Measurements from ENCODE around the gene PATE3.

The PATE3 gene, protein sequence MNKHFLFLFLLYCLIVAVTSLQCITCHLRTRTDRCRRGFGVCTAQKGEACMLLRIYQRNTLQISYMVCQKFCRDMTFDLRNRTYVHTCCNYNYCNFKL

GRCh38 chr11:125787827-125788226 lies at the start of gene PATE3:
Gene PATE3, plus strand, starts transcription at chr11:125788127. Its CDS starts 25 bp downstream, at chr11:125788152.
- no peak for DNase-seq

DNA sequence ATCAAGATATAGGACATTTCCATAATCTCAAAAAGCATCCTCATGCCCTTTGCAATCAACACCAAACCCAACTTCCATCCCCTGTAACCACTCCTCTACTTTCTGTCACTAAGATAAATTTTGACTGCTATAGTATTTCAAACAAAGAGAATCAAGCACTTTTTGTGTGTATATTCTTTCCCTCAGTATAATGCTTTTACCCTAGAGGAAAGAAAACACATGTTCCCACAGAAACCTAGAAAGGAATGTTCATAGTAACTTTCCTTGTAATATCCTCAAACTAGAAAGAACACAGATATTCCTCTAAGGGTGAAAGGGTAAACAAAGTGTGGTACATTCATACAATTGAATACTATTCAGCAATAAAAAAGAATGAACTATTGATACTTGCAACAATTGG lies 47.3 kb upstream of the PATE3 start:
- DNase-seq = no peak

GRCh38 chr11:125743681-125744080 lies 44.2 kb upstream of the PATE3 start:
- no peak for DNase-seq

GRCh38 chr11:125745979-125746378 lies 41.9 kb upstream of the PATE3 start, which contains the start of gene PATE1:
Gene PATE1, plus strand, starts transcription at chr11:125746279. Its CDS starts 26 bp downstream, at chr11:125746305.
- DNase-seq = no peak

DNA sequence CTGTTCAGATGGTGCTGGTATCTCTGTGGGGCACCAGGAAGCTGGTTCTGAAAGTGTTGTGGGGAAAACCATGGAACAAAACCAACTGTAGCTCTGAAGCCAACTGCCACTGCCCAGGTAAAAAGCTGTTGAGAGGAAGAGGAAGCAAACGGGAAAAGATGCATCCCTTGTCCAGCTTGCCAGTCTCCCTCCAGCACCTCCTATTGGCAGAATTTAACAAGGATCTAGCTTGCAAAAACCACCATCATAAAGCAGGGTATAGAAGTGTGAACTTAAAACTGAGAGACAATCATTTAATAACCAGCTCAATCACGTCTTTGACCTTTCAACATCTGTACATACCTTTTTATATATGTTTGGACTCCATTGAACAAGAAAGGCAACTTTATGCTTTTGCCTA lies 37.3 kb upstream of the PATE3 start:
- no peak for DNase-seq

DNA sequence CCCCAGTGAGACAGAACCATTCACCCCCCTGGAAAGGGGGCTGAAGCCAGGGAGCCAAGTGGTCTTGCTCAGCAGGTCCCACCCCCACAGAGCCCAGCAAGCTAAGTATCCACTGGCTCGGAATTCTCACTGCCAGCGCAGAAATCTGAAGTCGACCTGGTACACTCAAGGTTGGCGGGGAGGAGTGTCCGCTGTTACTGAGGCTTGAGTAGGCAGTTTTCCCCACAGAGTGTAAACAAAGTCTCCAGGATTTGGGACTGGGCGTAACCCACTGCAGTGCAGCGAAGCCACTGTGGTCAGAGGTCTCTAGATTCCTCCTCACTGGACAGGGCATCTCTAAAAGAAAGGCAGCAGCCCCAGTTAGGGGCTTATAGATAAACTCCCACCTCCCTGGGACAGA lies 31.9 kb upstream of the PATE3 start:
- no peak for DNase-seq

GRCh38 chr11:125762445-125762844 lies 25.5 kb upstream of the PATE3 start:
- no peak for DNase-seq

GRCh38 chr11:125763483-125763882 lies 24.4 kb upstream of the PATE3 start:
- DNase-seq = no peak

DNA sequence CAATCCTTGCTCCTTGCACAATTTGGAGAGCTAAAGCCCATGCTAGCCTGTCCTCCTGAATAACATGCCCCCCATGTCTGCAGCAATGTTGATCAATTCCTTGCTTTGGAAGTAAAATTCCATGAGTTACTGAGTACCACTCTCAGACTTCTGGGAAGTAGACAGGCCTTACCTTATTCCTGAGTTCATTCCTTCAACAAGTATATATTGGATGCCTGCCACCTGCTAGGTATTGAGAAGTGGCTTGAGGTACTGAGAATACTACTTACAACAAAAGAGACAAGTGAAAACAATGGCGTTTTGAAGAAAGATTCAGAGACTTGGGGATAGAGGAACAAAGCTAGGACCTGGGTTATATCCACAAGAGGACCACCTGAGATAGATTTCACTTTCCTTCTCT lies 21.7 kb upstream of the PATE3 start:
- no peak for DNase-seq

GRCh38 chr11:125768336-125769046 lies 19.4 kb upstream of the PATE3 start:
- DNase-seq = no peak

GRCh38 chr11:125770583-125770982 lies 17.3 kb upstream of the PATE3 start:
- DNase-seq = no peak

GRCh38 chr11:125772834-125773505 lies 15.0 kb upstream of the PATE3 start:
- no peak for DNase-seq

DNA sequence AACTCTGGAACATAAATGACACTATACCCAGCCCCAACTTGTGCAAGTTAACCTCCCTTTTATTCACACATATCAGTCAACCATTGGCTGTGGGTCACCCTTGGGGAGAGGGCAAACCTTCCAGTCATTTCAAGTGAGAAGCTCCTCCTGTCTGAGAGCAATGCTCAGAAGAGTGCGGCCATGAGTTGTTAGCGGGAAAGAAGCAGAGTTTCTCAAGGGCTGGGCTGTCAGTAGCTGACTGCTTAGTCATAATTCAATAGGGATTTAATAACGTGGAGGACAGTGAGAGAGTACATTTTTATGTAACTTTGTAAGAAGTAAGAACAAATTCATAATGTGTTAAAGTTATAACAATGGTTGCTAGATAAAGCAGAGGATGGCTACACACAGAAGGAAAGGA lies 14.4 kb upstream of the PATE3 start:
- no peak for DNase-seq

- no peak for DNase-seq
These were observed 10.6 kb upstream of the PATE3 start for GRCh38 chr11:125777309-125777708.

- no peak for DNase-seq
These were observed 9.2 kb upstream of the PATE3 start, which contains the start of gene PATE2 for GRCh38 chr11:125778728-125779127. Gene PATE2, minus strand, starts transcription at chr11:125778828. Its CDS starts 55 bp downstream, at chr11:125778773.

DNA sequence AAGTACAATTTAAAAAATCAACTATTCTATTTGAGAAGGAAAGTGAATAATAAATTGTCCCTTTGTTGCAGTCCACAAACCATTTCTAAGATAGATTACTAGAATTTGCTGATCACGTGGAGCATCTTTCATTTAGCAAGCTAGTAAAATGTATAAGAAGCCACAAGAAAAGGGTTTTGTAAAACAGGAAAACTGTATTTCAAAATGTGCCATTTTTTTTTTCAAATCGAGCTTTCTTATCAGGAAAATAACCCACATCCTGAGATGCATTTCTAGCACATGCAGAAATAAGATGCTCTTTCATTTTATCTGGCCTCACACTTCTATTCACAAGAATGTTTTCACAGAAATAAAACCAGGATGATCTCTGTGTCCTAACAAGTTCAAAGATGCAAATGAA lies 3.2 kb upstream of the PATE3 start:
- DNase-seq = no peak

DNA sequence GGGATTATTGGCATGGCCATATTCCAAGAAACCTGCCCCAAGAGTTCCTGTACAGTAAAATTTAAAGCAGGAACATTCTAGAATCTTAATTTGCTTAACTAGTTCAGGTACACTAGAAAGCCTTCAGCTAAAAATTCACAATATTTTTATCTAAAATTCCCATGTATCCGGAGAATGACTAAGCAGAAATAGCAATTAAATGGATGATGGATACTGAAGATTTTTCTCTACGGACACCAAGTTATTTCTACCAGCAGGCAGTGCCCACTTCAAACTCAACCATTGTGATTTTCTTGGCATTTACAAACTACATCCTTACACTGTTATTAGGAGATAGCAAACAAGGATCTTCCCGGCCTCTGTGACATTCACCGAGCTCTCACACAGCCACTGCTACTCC lies 2.9 kb downstream of the PATE3 start:
- no peak for DNase-seq

DNA sequence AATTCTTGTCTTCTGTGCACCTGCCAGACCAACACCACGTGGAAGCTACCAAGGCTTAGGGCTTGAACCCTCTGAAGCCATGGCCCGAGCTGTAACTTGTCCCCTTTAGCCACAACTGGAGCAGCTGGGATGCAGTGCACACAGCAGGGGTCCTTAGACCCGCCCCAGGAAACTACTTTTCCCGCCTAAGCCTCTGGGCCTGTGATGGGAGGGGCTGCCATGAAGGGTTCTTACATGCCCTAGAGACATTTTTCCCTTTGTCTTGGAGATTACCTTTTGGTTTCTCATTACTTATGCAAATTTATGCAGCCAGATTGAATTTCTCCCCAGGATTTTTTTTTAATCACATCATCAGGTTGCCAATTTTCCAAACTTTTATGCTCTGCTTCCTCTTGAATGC lies 9.7 kb downstream of the PATE3 start:
- no peak for DNase-seq

DNA sequence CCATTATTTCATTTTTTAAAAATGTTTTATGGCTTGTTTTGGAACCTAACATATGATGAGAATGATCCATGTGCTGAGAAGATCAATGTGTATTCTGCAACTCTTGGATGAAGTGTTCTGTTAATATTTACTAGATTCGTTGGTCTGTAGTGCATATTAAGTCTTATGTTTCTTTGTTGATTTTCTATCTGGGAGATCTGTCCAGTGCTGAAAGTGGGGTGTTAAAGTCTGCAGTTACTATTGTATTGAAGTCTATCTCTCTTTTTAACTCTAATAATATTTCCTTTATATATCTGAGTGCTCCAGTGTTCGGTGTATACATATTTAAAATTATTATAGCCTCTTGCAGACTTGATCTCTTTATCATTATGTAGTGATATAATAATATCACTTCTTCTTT lies 11.9 kb downstream of the PATE3 start:
- DNase-seq = no peak

GRCh38 chr11:125802387-125802786 lies 14.5 kb downstream of the PATE3 start:
- DNase-seq = no peak

GRCh38 chr11:125807909-125808308 lies 20.0 kb downstream of the PATE3 start:
- DNase-seq = no peak

DNA sequence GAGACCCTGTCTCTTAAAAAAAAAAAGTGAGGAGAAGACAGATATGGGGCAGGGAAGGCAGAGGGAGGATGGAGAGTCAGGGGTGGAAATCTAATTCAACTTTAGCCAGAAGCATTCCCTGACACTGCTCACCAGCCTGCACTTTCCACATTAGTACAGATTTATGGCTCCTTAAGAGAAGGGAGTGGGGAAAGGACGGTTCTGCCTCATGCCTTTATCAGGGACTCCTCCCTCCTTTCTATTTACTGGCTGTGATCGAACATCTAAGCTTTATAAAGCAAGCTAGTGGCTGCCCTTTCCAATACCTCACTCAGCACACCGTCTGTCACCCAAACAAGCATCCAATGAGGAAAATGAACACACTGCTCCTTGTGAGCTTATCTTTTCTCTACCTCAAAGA lies 45.1 kb downstream of the PATE3 start, which contains the start of gene PATE4:
Gene PATE4 (plus strand): TSS at position 301 of the 400 bp plus-strand sequence. CDS start 44 bp downstream, at position 345.
- DNase-seq = no peak

GRCh38 chr11:125835748-125836147 lies 47.8 kb downstream of the PATE3 start:
- no peak for DNase-seq
